ENCODE measurements around the gene CHRNA4. TPM values are rescaled to one million over a fixed set of nuclear protein-coding genes. Genes with fewer than 3 reads are reported as not detected.

CHRNA4 gene
- total and polyA plus RNA-seq, 2 donors (not counting 1 experiment from before 2014, with no cell fraction given), result not detected

DNA sequence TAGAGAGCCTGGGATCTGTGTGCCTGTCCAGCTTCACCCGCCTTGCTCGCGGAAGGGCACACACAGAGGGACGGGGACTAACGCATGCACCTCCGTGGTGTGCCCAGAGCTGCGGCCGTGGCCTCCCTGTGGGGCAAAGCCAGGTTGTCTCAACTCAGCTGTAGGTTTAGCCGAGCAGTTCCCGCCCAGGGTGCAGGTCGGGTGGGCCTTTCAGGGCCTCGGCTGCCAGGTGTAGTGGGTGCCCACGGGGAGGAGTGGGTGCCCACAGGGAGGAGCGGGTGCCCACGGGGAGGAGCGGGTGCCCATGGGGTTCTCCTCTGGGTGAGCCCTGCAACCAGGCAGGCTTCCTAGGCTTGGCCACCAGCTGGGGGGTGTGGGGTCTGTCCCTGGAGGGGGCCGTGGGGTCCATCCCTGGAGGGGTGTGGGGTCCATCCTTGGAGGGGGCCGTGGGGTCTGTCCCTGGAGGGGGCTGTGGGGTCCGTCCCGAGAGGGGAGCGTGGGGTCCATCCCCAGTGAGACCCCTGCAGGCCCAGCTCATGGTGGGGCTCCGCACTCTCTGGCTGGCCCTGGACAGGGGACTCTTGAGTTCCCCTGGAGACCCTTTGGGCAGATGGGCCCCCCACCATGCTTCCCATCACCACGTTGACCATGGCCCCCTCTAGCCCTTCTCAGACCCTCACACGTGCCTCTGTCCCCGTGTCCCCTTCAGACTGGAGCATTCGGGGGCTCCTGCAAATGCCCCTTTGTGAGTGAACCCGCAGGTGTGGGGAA is 37.8 kb upstream of the CHRNA4 start:
- no peaks in the 10 kb centered on the region for H3K79me2 ChIP-seq (ENCODE audit: control insufficient read depth, insufficient read depth, low read length)
- H2AFZ ChIP-seq (ENCODE audit: low read length), result no peak overlapping the region
- no peak overlapping the region for H3K4me3 ChIP-seq (replicated peaks in 1 of 4; ENCODE audit: control extremely low read depth in 1 of 4, insufficient read depth in 1 of 4, low read depth in 3 of 4, low read length in 4 of 4)
- no peaks in the 10 kb centered on the region for H3K9me3 ChIP-seq (ENCODE audit: control insufficient read depth, insufficient read depth, low read depth, low read length)
- no peak overlapping the region for H3K4me2 ChIP-seq (ENCODE audit: extremely low read depth, insufficient read depth, low read length)
- H3K27me3 ChIP-seq (ENCODE audit: control insufficient read depth, insufficient read depth, low read length), result no peaks in the 10 kb centered on the region
- TF ChIP-seq, protein P1, sequence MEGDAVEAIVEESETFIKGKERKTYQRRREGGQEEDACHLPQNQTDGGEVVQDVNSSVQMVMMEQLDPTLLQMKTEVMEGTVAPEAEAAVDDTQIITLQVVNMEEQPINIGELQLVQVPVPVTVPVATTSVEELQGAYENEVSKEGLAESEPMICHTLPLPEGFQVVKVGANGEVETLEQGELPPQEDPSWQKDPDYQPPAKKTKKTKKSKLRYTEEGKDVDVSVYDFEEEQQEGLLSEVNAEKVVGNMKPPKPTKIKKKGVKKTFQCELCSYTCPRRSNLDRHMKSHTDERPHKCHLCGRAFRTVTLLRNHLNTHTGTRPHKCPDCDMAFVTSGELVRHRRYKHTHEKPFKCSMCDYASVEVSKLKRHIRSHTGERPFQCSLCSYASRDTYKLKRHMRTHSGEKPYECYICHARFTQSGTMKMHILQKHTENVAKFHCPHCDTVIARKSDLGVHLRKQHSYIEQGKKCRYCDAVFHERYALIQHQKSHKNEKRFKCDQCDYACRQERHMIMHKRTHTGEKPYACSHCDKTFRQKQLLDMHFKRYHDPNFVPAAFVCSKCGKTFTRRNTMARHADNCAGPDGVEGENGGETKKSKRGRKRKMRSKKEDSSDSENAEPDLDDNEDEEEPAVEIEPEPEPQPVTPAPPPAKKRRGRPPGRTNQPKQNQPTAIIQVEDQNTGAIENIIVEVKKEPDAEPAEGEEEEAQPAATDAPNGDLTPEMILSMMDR (conservative IDR thresholded peaks at IDR 0.05 in 1 of 2, IDR thresholded peaks at IDR 0.05 in 1 of 2; ENCODE audit: low read depth in 1 of 2, low read length in 2 of 2), result no peak
- TF ChIP-seq EZH2 (IDR thresholded peaks at IDR 0.05; ENCODE audit: low read length, missing control alignments), result no peak
- no peaks in the 10 kb centered on the region for H3K36me3 ChIP-seq (ENCODE audit: control insufficient read depth, insufficient read depth, low read length)
- no peaks in the 10 kb centered on the region for H3K4me1 ChIP-seq (ENCODE audit: control insufficient read depth, extremely low read depth, insufficient read depth, low read length)
- no peak overlapping the region for H3K27ac ChIP-seq (ENCODE audit: insufficient read depth, low read length)
- no peaks in the 10 kb centered on the region for H4K20me1 ChIP-seq (ENCODE audit: control insufficient read depth, extremely low read depth, insufficient read depth, low read length)
- no peak for DNase-seq (ENCODE audit: low read depth in 2 of 2)
- no peak overlapping the region for H3K9ac ChIP-seq (ENCODE audit: insufficient read depth, low read length)

GRCh38 chr20:63397946-63398450 is 36.8 kb upstream of the CHRNA4 start:
- no peaks in the 10 kb centered on the region for H3K36me3 ChIP-seq (ENCODE audit: control insufficient read depth, insufficient read depth, low read length)
- no peak for DNase-seq (ENCODE audit: low read depth in 2 of 2)
- no peak overlapping the region for H3K4me2 ChIP-seq (ENCODE audit: extremely low read depth, insufficient read depth, low read length)
- H3K27me3 ChIP-seq (ENCODE audit: control insufficient read depth, insufficient read depth, low read length), result no peaks in the 10 kb centered on the region
- H3K4me1 ChIP-seq (ENCODE audit: control insufficient read depth, extremely low read depth, insufficient read depth, low read length), result no peaks in the 10 kb centered on the region
- H2AFZ ChIP-seq (ENCODE audit: low read length), result no peak overlapping the region
- no peak overlapping the region for H3K9ac ChIP-seq (ENCODE audit: insufficient read depth, low read length)
- no peak for TF ChIP-seq EZH2 (IDR thresholded peaks at IDR 0.05; ENCODE audit: low read length, missing control alignments)
- TF ChIP-seq, protein P1 (conservative IDR thresholded peaks at IDR 0.05 in 1 of 2, IDR thresholded peaks at IDR 0.05 in 1 of 2; ENCODE audit: low read depth in 1 of 2, low read length in 2 of 2), result no peak
- no peaks in the 10 kb centered on the region for H3K9me3 ChIP-seq (ENCODE audit: control insufficient read depth, insufficient read depth, low read depth, low read length)
- no peaks in the 10 kb centered on the region for H4K20me1 ChIP-seq (ENCODE audit: control insufficient read depth, extremely low read depth, insufficient read depth, low read length)
- H3K27ac ChIP-seq (ENCODE audit: insufficient read depth, low read length), result no peak overlapping the region
- no peaks in the 10 kb centered on the region for H3K79me2 ChIP-seq (ENCODE audit: control insufficient read depth, insufficient read depth, low read length)
- no peak overlapping the region for H3K4me3 ChIP-seq (replicated peaks in 1 of 4; ENCODE audit: control extremely low read depth in 1 of 4, insufficient read depth in 1 of 4, low read depth in 3 of 4, low read length in 4 of 4)

DNA sequence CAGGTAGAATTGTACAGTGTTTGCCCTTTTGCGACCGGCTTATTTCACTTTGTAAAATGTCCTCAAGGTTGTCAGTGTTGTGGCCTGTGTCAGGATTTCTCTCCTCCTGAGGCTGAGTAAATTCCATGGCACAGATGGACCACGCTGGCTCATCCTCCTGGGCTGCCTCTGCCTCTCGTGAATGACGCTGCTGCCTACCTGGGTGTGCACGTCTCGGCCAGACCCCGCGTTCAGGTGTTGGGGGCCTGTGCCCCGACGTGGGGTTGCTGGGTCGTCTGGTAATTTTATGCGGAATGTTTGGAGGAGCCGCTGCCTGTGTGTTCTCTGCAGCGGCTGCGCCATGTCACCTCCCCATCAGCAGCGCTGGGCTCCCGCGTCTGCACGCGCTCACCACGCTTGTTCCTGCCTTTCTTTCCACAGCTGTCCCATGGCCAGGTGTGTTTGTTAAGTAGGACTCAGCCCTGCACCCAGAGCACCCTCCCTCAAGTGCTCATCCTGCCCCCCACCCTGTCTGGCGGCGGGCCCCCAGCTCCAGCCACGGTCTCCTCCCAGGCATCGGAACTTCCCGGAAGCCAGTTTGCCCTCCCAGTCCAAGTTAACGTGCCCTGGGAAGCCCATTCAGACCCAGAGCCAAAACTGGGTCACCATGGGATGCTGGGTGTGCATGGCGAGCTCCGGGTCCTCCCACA is 36.1 kb upstream of the CHRNA4 start:
- no peak overlapping the region for H3K4me3 ChIP-seq (replicated peaks in 1 of 4; ENCODE audit: control extremely low read depth in 1 of 4, insufficient read depth in 1 of 4, low read depth in 3 of 4, low read length in 4 of 4)
- H3K27ac ChIP-seq (ENCODE audit: insufficient read depth, low read length), result no peak overlapping the region
- H3K9ac ChIP-seq (ENCODE audit: insufficient read depth, low read length), result no peak overlapping the region
- H2AFZ ChIP-seq (ENCODE audit: low read length), result no peak overlapping the region
- no peaks in the 10 kb centered on the region for H3K9me3 ChIP-seq (ENCODE audit: control insufficient read depth, insufficient read depth, low read depth, low read length)
- H3K4me2 ChIP-seq (ENCODE audit: extremely low read depth, insufficient read depth, low read length), result no peak overlapping the region
- no peak for DNase-seq (ENCODE audit: low read depth in 2 of 2)
- no peaks in the 10 kb centered on the region for H3K4me1 ChIP-seq (ENCODE audit: control insufficient read depth, extremely low read depth, insufficient read depth, low read length)
- H3K27me3 ChIP-seq (ENCODE audit: control insufficient read depth, insufficient read depth, low read length), result no peaks in the 10 kb centered on the region
- H3K79me2 ChIP-seq (ENCODE audit: control insufficient read depth, insufficient read depth, low read length), result no peaks in the 10 kb centered on the region
- no peak for TF ChIP-seq EZH2 (IDR thresholded peaks at IDR 0.05; ENCODE audit: low read length, missing control alignments)
- TF ChIP-seq, protein P1 (conservative IDR thresholded peaks at IDR 0.05 in 1 of 2, IDR thresholded peaks at IDR 0.05 in 1 of 2; ENCODE audit: low read depth in 1 of 2, low read length in 2 of 2), result no peak
- no peaks in the 10 kb centered on the region for H4K20me1 ChIP-seq (ENCODE audit: control insufficient read depth, extremely low read depth, insufficient read depth, low read length)
- no peaks in the 10 kb centered on the region for H3K36me3 ChIP-seq (ENCODE audit: control insufficient read depth, insufficient read depth, low read length)

Data from fibroblast of lung (primary cell).